GM21717 (cell line): ENCODE results near the gene GALNT14.

ENCODE experiments used
- ATAC-seq: cut with Tn5 transposase; IDR thresholded peaks from one replicate; pipeline ENCODE4 v1.9.1; 2021; ENCODE audit warnings: mild to moderate bottlenecking, moderate library complexity; ENCODE audit not compliant: unreplicated experiment

Gene GALNT14

DNA sequence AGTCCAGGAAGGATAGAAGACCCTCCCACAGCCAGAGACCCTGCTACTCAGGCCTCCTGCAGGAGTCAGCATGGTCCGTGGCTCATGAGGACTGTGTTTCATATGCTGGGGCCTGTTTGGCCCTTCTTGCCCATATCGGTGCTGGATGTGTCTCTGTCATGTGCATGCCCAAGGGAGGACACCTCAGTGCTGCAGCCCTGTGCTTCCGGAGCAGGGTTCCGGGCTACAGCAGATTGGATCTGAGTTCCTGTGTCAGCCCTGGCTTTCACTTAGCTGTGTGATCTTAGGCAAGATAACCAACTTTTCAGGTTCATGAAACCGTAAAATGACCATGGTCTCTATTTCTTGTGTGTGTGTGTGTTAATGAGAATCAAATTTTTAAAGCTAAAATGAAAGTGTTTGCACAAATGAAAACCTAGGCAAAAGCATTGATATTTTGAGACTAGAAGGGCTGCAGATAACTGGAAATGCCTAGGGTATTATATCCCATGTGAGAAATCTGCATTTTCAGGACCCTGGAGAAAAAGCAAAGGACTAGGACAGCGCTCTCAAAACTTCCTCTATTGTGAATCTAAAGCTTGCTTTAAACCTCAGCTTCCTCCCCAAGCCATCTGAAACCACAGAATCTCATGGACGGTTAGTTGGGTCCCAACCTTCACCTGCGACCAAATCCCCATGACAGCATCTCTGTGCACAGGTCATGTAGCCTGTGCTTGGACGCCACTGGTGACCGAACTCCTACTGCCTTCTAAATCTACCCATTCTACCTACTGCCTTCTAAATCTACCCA is 272.2 kb downstream of the GALNT14 start:
- no peak for ATAC-seq

DNA sequence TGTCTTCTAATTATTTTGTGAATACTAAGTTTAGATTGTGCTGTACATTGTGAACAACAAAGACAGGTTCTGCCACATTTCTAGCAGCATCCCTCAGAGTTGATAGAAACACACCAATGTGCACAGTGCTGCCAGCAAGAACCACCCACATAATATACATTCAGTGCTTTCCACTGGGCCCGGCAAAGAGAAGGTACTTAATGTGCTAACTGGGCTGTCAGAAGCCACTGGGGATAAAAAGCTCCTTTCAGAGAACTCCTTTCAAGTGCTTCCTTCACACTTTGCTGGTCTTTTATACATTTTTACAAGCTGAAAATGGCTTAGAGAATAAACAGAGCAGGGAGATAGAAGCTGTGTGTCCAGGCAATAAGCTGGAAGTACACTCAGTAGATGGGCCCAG is 273.0 kb downstream of the GALNT14 start:
- no peak for ATAC-seq

GRCh38 chr2:30862054-30862651 is 276.1 kb downstream of the GALNT14 start:
- no peak for ATAC-seq

DNA sequence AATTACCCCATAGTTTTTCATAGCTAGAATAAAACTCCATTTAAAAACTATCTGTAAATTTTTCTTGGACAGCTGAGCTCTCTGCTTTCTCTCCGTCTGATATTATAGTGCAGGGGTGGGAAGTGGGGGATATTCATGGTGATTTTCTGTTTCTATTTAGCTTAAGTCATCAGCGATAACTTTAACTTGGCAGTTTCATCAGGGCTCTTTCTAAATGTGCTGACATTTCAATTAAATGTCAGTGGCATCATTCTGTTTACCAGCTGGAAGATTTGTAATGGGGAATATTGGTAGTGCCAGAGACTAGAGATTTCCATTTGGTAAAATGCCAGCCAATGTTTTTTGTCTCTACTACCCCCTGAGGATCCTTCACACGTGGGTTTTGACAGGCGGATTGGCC is 277.5 kb downstream of the GALNT14 start:
- no peak for ATAC-seq
